Measurements from ENCODE around the gene CARS1. TPM values are rescaled to one million over a fixed set of nuclear protein-coding genes. Genes with fewer than 3 reads are reported as not detected.

CARS1 gene
- total and polyA plus RNA-seq, 2 of the 8 experiments (the other 6 are each of a cell fraction or from before 2014, with no cell fraction given): 44.1 to 100 TPM

GRCh38 chr11:3007404-3008010 lies 49.7 kb downstream of the CARS1 start (continued):
- TF ChIP-seq CHD7 (IDR thresholded peaks at IDR 0.05; ENCODE audit: insufficient replicate concordance, low read length): no peak
- no peak for TF ChIP-seq KDM4A (IDR thresholded peaks at IDR 0.05; ENCODE audit: low read depth, low read length, severe bottlenecking)
- no peak for TF ChIP-seq CBX5 (IDR thresholded peaks at IDR 0.05; ENCODE audit: low read depth, low read length)
- no peak for TF ChIP-seq ASH2L (IDR thresholded peaks at IDR 0.05; ENCODE audit: low read length)
- TF ChIP-seq FOSL1 (IDR thresholded peaks at IDR 0.05; ENCODE audit: insufficient read depth, low read depth, low read length): no peak
- no peak for TF ChIP-seq CBX8 (IDR thresholded peaks at IDR 0.05; ENCODE audit: borderline replicate concordance, low read depth, low read length)
- TF ChIP-seq SP2 (IDR thresholded peaks at IDR 0.05; ENCODE audit: low read length): no peak
- TF ChIP-seq GTF2F1 (IDR thresholded peaks at IDR 0.05; ENCODE audit: borderline replicate concordance, low read depth, low read length): no peak
- TF ChIP-seq POLR2AphosphoS5 (IDR thresholded peaks at IDR 0.05; ENCODE audit: low read depth, low read length): no peak
- no peak for TF ChIP-seq MAX (IDR thresholded peaks at IDR 0.05)
- TF ChIP-seq HDAC6 (IDR thresholded peaks at IDR 0.05; ENCODE audit: low read depth, low read length): no peak
- no peak for TF ChIP-seq KDM5A (IDR thresholded peaks at IDR 0.05; ENCODE audit: low read length)
